GM19395 (cell line): Measurements from ENCODE around the gene GSTM5.
"Not testable (repeated sequence)": the region's sequence is repeated elsewhere in the genome, so short reads cannot be mapped to it uniquely, and the experiment has no call there.

Experiments used
- ATAC-seq: cut with Tn5 transposase; IDR thresholded peaks from one replicate; pipeline ENCODE4 v1.9.1; 2021; ENCODE audit warnings: mild to moderate bottlenecking, moderate library complexity; ENCODE audit not compliant: unreplicated experiment

Gene GSTM5

GRCh38 chr1:109760581-109761226 lies 48.7 kb downstream of the GSTM5 start:
- no peak for ATAC-seq

- ATAC-seq: no peak
These were observed 49.4 kb downstream of the GSTM5 start for GRCh38 chr1:109761227-109762038.

- ATAC-seq: no peak
These were observed 50.1 kb downstream of the GSTM5 start for GRCh38 chr1:109762039-109762585.

- ATAC-seq: no peak
These were observed 51.0 kb downstream of the GSTM5 start for GRCh38 chr1:109762821-109763645.

- no peak for ATAC-seq
These were observed 51.8 kb downstream of the GSTM5 start, which contains the start of gene EPS8L3 for GRCh38 chr1:109763646-109764415. Gene EPS8L3, minus strand, starts transcription at chr1:109763923. Its CDS starts 2,174 bp downstream, at chr1:109761749.

GRCh38 chr1:109764561-109765482 lies 52.8 kb downstream of the GSTM5 start:
- ATAC-seq: no peak

GRCh38 chr1:109765483-109765815 lies 53.4 kb downstream of the GSTM5 start:
- ATAC-seq: no peak

- no peak for ATAC-seq
These were observed 54.0 kb downstream of the GSTM5 start for GRCh38 chr1:109765896-109766615.

- not testable (repeated sequence) for ATAC-seq
These were observed 55.1 kb downstream of the GSTM5 start for GRCh38 chr1:109766991-109767636.
